GM12892 (cell line): ENCODE measurements around the gene TMEM138.

ENCODE experiments used
- POLR2A ChIP-seq: IDR thresholded peaks from 2 replicates; pipeline ENCODE4 v1.6.1; 2011; ENCODE audit warnings: low read depth, low read length, control low read depth
- POLR2AphosphoS5 ChIP-seq: IDR thresholded peaks from 2 replicates; pipeline ENCODE4 v1.6.1; 2011; ENCODE audit warnings: low read depth, low read length, control low read depth
- TAF1 ChIP-seq: IDR thresholded peaks from 2 replicates; pipeline ENCODE4 v1.6.1; 2011; ENCODE audit warnings: low read depth, mild to moderate bottlenecking, control low read depth, low read length, borderline replicate concordance

- TF ChIP-seq POLR2A (no peak), POLR2AphosphoS5 (no peak), TAF1 (no peak)
These were observed 8.3 kb downstream of the TMEM138 start for GRCh38 chr11:61370349-61371005.
